Fibroblast of the conjunctiva (primary cell): Measurements from ENCODE around the gene LASP1NB.
"Not testable (repeated sequence)": the region's sequence is repeated elsewhere in the genome, so short reads cannot be mapped to it uniquely, and the experiment has no call there.

ENCODE experiments used
- DNase-seq: peaks from one replicate; pipeline ENCODE4 v3.0.0-alpha.2; 2010; ENCODE audit warnings: low read depth

Gene LASP1NB

DNA sequence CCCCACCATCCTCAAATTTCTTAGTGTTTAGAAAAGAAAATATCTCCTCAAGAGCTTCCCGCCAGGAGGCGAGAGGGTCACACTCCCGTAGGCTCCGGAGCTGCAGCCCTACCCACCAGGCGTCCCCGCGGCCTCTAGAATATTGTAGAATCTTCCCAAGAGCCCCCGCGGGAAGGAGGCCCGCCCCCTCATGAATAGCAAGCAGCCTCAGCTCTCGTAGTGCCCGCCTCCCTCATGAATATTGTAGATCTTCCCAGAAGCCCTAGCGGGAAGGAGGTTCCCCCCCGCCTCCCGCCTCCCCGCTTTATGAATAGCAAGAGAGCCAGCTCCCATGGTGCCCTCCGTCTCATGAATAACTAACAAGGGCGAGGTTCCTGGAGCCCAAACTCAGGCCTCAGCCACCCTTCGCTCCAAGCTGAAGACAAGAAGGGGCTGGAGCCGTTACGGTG, 41.9 kb downstream of the LASP1NB start, which contains the start of gene FBXO47:
Gene FBXO47 (minus strand): TSS at position 114 of the 449 bp plus-strand sequence. CDS start 4,378 bp downstream, outside the sequence.
- peak; percentile 87 for DNase-seq

DNA sequence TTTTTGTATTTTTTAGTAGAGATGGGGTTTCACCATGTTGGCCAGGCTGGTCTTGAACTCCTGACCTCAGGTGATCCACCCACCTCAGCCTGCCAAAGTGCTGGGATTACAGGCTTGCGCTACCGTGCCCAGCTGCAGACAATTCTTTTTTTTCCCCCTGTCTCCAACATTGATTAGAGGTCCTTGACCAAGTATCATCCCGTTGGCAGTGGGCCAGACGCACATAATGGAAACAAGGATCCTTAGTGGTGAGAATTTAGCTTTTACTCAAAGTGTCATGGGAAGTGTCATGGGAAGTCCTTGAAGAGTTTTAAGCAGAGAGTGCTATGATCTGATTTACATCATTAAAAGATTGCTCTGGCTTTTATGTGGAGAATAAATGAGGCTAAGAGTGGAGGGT, 43.9 kb downstream of the LASP1NB start:
- DNase-seq: no peak

DNA sequence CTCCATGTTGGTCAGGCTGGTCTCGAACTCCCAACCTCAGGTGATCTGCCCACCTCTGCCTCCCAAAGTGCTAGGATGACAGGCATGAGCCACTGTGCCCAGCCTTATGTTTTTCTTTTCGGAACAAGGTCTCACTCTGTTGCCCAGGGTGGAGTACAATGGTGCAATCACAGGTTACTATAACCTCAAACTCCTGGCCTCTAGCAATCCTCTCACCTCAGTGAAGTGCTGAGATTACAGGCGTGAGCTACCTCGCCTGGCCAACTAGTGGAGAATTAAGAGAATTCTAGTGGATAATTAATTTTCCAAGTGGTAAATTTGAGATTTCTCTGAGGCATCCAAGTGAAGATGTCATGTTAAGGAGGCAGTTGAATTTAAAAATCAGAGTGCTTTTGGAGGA, 44.7 kb downstream of the LASP1NB start:
- DNase-seq: no peak

DNA sequence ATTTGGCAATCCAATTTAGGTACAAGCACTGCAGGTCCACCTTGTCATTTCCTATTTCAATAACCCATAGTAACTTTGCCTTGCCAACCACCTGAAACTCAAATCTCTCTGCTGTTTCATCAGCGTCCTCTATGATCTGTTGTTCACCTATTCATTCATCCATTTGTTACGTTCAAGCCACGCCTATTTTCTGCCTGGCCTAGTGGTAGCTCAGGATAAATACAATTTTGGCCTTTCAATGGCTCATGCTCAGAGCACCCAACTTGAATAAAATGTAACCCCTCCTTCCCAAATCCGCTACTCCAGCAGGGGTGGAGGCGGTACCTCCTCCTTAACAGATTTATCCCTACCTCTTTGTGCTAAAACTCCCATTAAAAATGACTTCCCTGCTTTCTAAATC, 45.4 kb downstream of the LASP1NB start:
- DNase-seq: no peak

DNA sequence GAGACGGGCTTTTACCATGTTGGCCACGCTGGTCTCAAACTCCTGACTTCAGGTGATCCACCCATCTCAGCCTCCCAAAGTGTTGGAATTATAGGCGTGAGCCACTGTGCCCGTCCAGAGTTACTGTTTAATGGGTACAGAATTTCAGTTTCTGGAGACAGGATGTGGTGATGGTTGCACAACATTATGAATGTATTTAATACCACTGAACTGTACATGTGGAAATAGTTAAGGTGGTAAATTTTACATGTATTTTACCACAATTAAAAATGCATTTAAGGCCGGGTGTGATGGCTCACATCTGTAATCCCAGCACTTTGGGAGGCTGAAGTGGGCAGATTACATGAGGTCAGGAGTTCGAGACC, 50.8 kb downstream of the LASP1NB start:
- DNase-seq: not testable (repeated sequence)

DNA sequence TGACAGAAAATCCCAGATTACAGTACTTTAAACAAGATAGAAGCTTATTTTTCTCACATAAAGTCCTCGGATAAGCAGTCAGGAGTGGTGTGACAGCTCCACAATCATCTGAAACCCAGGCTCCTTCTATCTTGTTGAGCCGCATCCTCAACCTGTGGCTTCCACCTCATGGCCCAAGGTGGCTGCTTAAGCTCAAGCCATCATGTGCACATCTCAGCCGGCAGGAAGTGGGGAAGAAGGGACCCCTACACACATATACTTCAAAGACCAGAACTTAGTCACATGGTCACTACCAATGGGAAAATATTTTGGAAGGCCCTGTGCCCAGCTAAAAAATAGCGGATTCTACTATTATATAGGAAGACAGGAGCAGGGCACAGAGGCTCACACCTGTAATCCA, 52.8 kb downstream of the LASP1NB start:
- DNase-seq: no peak
